ENCODE data around the gene VWC2.

VWC2 gene

DNA sequence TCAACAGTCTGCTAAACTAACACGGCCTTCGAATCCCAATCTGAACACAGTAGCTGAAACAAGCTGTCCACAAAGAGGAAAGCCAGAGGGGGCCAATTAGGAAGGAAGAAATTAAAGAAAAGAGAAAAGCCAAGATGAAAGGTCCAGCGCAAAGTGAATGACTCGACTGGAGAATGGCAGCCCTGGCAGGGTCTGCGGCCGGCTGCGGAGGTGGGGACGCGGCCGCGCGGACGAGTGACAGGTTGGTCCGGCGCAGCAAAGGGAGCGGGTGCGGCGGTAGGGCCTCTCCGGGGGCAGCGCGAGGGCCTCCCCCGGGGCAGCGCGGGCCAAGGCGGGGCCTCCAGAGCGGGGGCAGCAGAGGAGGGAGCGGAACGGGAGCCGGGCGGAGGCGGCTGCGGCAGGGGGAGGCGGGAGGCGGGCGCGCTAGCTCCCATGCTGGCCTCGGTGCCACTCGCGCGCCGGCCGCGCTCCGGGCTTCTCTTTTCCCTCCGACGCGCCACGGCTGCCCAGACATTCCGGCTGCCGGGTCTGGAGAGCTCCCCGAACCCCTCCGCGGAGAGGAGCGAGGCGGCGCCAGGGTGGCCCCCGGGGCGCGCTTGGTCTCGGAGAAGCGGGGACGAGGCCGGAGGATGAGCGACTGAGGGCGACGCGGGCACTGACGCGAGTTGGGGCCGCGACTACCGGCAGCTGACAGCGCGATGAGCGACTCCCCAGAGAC lies at the start of gene VWC2:
TSS of gene VWC2 (plus strand) at position 421 of the 718 bp plus-strand sequence. CDS start 1,798 bp downstream, outside the sequence.
- DNase-seq (ENCODE audit: low read depth in 3 of 3) = no peak

- DNase-seq (ENCODE audit: low read depth in 3 of 3) = no peak
Observed at GRCh38 chr7:49724071-49724470, 49.4 kb upstream of the VWC2 start.

DNA sequence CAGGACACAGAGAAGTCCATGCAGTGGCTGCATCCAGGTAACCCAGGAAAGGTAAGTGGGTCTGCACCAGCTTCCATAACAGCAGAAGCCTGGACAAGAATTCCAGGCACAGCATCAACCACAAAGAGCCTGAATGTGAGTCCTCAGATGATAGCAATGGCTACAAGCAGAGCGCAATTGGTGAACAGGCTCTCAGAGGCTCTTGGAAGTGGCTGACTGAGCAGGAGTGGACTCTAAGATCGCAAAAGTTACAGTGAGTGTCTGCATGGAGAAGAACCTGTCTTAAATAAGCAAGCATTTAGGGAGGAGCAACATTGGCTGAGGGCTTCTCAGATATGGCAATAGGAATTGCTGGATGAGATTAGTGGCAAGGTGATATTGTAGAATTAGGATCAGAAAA lies 41.6 kb upstream of the VWC2 start:
- no peak for DNase-seq (ENCODE audit: low read depth in 3 of 3)

DNA sequence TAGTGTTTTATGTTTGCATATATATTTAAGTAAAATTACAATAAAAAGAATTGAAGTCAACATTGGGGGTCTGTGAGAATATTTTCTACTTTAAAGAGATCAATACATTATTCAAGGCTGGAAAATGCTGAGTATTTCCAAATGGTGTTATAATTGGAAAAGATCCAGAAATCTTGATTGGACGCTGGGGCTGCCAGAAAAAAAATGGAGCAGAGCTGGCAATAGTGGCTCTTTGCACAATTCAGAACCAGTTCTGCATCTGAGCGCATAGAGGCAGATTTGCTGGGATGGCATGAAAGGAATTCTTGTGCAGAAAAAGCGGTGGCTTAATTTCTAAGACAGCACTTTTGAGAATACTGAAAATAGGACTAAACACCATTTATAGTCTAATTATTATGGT lies 10.8 kb upstream of the VWC2 start:
- no peak for DNase-seq (ENCODE audit: low read depth in 3 of 3)

DNA sequence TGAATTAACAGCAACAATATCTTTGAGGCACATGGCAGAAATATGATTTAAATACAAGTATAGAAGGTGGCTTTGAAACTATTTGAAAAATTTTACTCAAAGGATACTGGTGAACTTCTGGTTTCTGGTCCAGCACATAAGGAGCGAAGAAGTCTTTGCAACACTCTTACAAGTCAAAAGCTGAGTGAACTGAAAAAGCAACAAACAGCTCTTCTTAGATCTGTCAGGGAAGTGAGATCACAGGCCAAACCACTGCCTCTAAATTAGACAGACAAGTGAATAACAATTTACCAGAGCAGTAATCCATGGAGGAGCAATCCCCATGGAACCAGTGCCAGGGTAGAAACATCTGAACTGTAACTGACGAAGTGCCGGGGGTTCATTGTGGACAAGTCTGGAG lies 9.6 kb upstream of the VWC2 start:
- no peak for DNase-seq (ENCODE audit: low read depth in 3 of 3)

- no peak for DNase-seq (ENCODE audit: low read depth in 3 of 3)
Observed at GRCh38 chr7:49766966-49767365, 6.5 kb upstream of the VWC2 start.

GRCh38 chr7:49767719-49768118 lies 5.7 kb upstream of the VWC2 start:
- DNase-seq (ENCODE audit: low read depth in 3 of 3) = no peak

DNA sequence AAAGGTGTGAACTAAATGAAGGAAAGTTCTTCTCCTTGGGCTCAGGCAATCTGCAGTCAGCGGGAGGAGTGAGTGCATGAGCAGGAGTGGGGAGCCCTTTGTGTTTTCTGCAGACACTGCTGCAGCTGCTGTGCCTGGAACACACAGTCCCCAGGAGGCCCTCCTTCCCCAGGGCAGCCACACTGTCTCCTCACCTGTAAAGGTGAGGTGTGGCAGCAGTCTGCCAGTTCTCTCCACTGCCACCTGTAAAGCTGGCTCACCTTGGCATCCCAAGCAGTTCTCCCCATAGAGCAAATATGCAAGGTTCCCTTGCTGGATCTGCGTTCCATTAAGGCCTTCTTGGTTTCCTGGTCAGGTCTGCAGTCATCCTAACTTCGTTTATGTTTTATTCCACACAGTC lies 5.2 kb upstream of the VWC2 start:
- no peak for DNase-seq (ENCODE audit: low read depth in 3 of 3)

DNA sequence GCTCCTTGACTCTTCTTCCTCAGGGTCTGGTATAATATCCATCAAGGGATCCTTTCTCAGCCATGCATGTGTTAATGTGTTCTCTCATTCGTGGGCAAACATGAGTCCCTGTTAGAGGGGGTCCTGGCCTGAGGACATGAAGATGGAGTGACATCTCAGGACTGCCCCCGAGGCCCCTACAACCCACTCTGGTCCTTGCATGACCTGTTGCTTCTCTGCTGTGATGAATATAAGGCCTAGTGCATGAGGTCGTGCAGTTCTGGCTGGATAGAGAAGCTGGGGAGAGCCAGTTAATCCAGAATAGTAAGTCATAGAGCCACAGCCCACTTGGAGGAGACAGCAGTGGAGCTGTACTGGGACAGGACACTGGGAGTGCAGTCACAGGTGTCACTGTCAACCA lies 4.6 kb upstream of the VWC2 start:
- DNase-seq (ENCODE audit: low read depth in 3 of 3) = no peak

GRCh38 chr7:49769285-49769857 lies 4.1 kb upstream of the VWC2 start:
- DNase-seq (ENCODE audit: low read depth in 3 of 3) = no peak

DNA sequence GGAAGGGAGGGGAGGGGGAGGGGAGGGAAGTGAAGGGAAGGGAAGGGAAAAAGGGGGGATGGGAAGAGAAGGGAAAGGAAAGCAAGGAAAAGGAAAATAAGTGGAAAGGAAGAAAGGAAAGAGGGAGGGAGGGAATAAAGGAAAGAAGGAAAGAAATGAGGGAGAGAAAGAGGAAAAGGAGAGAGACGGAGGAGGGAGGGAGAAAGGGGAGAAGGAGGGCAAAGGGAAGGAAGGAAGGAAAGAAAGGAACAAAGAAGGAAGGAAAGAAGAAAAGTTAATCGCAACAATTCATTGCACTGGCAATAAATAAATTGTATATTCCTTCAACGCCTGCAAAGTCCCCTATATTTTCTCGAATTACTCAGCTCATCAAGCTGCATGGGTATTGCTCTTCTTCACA lies 2.6 kb upstream of the VWC2 start:
- DNase-seq (ENCODE audit: low read depth in 3 of 3) = no peak

GRCh38 chr7:49771427-49772176 lies 1.8 kb upstream of the VWC2 start:
- no peak for DNase-seq (ENCODE audit: low read depth in 3 of 3)

GRCh38 chr7:49772916-49773217 lies 571 bp upstream of the VWC2 start:
- no peak for DNase-seq (ENCODE audit: low read depth in 3 of 3)

GRCh38 chr7:49773936-49774458 lies 559 bp downstream of the VWC2 start:
- no peak for DNase-seq (ENCODE audit: low read depth in 3 of 3)

DNA sequence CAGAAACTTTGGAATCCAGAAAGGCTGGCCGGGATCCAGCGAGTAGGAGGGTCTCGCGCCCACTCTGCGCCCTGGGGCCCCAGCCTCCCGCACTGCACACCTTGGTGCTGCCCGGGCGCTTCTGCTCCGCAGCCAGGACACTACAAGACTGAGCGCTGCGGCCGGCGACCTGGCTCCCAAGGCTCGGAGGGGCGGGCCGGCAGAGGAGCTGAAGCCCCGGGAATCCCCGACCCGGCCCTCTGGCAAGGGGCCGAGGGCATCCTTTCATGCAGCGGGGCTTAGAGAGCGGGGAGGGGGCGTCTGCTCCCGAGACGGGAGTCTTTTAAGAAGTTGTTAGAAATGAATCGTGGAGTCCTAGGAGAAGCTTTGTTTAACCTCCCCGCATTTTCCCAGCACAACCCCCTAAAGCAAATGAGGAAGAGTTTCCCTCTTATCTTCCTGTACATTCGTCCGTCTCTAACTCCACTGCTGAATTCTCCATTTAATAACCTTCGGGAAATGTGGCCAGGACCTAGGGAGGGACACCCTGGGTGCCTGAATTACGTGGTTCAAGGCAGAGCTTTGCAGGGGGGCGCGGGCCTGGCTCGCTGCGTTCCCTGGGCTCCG lies 1.1 kb downstream of the VWC2 start:
- DNase-seq (ENCODE audit: low read depth in 3 of 3) = no peak

DNA sequence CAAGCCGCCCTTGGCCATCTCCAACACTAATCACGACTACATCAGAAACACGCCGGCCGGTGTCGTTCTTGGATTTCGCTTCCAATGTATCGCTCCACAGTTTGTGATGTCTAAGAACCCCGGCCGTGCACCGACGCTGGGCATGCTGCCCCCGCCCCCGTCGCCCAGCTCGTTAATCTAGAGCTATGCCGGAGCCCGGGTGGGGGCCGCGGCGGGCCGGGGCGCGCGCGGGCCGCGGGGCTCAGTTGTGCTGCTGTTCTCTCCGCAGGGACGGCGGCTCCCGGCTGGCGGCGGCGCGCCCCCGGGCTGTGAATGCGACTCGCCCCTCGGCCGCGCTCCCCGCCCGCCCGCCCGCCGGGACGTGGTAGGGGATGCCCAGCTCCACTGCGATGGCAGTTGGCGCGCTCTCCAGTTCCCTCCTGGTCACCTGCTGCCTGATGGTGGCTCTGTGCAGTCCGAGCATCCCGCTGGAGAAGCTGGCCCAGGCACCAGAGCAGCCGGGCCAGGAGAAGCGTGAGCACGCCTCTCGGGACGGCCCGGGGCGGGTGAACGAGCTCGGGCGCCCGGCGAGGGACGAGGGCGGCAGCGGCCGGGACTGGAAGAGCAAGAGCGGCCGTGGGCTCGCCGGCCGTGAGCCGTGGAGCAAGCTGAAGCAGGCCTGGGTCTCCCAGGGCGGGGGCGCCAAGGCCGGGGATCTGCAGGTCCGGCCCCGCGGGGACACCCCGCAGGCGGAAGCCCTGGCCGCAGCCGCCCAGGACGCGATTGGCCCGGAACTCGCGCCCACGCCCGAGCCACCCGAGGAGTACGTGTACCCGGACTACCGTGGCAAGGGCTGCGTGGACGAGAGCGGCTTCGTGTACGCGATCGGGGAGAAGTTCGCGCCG lies 1.9 kb downstream of the VWC2 start:
- DNase-seq (ENCODE audit: low read depth in 3 of 3) = no peak

- no peak for DNase-seq (ENCODE audit: low read depth in 3 of 3)
Observed at GRCh38 chr7:49775949-49776443, 2.6 kb downstream of the VWC2 start.

GRCh38 chr7:49776994-49777393 lies 3.6 kb downstream of the VWC2 start:
- DNase-seq (ENCODE audit: low read depth in 3 of 3) = no peak

GRCh38 chr7:49778731-49779270 lies 5.4 kb downstream of the VWC2 start:
- no peak for DNase-seq (ENCODE audit: low read depth in 3 of 3)

GRCh38 chr7:49780953-49781352 lies 7.5 kb downstream of the VWC2 start:
- no peak for DNase-seq (ENCODE audit: low read depth in 3 of 3)

GRCh38 chr7:49781996-49782395 lies 8.6 kb downstream of the VWC2 start:
- DNase-seq (ENCODE audit: low read depth in 3 of 3) = no peak
